Islet precursor cell (in vitro differentiated cells): ENCODE data around the gene DNTT.
A peak's percentile ranks its signal among the peaks of the same experiment; 100 is the strongest.

ENCODE experiments used
- DNase-seq: peaks from one replicate; pipeline ENCODE4 v3.0.0-alpha.2; 2018

DNTT gene

DNA sequence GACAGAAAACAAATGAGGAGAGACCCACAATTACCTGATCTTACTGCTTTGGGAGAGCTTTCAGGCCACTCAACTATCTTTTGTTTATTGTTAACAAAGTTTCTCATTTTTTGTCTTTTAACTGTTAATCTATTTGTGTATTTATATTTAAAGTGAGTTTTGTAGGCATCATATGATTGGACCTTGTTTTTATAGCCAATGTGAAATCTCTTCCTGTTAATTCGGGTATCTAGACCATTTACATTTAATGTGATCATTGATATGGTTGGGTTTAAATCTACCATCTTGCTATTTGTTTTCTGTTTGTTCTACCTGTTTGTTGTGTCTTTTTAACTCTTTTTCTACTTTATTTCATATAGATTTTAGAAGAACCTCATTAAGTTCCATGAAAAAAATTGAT is 42.1 kb downstream of the DNTT start:
- DNase-seq, result no peak

DNA sequence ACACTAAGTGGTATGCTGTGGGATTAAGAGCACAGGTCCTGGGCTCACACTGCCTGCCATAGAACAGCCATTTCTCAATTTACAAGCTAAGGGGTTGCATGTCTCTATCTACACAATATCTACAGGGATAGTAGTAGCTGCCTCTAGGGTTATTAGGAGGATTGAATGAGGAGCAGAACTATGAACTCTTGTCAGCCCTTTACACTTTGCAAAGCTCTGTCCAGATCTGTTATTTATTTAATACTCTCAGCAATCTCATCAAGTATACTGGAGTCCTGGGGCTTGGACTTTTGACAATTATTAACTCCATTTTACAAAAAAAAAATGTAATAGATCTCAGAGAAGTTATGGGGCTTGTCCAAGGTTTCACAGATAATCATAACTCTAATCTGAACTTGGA is 47.8 kb downstream of the DNTT start:
- peak; percentile 1 for DNase-seq

DNA sequence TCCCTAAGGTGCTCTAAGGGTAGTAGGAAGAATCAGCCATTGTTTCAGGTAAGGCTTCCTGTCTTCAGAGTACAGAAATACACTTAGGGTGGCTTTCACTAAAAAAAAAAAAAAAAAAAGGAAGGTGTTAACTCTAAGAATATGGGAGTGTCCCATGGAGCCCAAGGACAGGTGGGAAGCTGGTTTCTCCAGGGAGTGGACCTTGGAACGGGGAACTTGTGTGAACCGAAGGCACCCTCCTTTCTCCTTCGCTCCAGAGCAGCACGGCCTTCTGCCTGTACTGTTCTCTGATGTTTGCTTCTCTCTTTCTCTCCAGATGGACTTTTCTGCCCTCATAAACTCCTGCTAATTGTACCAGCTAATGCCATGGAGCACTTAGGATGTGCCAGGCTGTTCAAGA is 48.3 kb downstream of the DNTT start:
- DNase-seq, result peak; percentile 0

DNA sequence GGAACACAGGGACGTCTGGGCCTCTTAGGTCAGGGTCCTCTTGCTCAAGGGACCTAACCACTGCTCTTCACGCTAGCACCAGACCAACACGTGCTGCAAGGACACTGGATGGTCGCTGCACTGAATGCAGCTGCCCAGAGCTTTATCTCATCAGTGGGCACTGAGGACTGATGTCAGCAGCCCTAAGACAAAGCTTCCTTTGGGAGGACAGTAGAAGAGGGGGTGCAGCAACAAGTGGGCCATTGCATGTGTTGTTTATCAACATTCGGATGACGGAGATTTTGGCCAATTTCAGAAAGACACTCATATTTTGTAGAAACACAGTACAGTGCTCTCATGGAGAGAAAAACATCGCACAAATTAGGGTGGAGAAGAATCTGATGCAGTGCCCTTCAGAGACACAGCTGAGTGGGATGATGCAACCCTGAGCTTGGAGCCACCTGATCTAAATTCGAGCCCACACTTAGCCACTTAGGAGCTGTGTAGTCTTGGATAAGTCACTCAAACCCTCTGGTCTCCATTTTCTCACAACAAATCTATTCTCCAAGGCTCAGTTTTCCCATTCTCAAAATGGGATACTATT is 52.9 kb downstream of the DNTT start:
- no peak for DNase-seq

DNA sequence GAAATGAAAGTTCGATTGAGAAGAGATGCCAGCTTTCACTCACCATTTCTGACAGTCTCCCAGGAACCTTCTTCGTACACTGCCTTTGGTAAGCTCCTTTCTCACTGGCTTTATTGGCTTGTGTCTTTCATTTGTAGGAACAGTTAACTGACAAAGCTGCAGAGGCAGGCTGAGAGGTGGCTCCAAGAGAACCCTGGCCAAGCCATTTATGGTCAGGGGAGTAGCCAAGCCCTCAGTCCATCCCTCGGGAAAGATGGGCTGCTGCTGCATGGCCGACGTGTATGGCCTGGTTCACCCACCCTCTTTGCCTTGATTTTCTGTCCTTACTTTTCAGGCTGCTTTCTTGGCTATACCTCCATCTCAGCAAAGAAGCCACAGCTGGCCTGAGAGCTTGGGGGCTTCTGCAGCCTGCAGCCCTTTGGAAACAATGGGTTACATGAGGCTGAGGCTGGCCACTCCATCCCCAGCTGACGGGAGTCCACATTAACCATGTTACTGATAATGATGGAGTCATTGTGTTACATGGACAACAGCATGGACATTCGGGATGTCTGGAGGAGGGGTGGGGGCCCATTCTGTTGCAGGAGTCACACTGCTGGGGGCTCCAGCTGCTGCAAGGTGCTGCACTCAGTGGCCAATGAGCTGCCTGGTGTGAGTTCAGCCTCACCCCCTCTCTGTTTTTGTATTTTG is 54.8 kb downstream of the DNTT start, which contains the start of gene OPALIN:
Gene OPALIN, minus strand, starts transcription at position 152 of the 690 bp plus-strand sequence. Its CDS starts 106 bp downstream, at position 46.
- no peak for DNase-seq

DNA sequence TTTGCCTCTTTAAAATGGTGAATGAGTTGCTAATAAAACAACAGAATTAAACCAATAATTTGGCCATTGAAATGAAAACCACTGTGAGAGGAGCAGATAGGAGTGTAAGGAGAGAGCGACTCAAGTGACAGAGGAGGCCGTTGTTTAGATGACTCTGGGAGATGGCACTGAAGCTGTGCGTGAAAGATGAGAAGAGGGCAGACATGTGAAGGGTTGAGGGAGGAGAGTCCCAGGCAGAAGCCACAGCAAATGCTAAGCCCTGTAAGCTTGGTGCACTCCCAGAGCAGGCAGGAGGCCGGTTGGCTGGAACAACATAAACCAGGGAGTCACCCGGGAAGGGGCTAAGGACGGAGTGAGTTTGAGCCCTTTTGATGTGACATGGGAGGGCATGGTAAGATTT is 55.4 kb downstream of the DNTT start:
- no peak for DNase-seq

DNA sequence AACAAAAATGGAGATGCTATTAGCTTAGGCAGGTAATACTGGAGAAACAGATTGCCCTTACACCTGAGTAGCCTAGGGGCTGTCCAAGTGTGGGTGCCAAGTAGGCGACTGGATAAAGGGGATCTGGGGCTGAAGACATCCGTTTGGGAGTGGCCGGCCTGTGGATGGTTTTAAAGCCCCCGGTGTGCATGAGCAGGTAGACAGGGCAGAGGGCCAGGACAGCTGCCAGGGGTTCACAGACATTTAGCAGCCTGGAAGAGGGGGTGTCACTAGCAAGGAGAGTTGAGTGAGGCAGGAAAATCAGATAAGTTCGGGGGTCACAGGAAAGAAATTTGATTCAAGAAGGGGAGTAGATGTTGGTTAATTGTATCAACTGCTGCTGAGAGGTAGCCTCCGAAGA is 56.1 kb downstream of the DNTT start:
- DNase-seq, result no peak

DNA sequence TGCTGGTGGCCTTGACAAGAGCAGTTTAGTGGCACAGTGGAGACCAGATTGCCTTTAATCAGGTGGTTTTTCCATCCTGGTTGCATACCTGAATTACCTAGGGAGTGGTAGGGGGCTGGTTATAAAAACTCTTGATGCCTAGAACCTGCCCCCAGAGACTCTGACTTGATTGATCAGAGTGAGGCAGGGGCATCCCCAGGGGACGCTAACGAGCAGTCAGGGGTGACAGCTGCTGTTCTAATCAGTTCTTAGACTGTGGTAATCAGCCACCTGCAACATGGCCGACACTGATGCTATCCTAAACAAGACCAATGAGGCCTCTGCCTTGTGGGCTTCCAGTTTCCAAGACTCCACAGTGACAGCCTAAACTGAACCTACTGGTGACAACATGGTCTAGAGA is 56.5 kb downstream of the DNTT start:
- DNase-seq, result no peak

DNA sequence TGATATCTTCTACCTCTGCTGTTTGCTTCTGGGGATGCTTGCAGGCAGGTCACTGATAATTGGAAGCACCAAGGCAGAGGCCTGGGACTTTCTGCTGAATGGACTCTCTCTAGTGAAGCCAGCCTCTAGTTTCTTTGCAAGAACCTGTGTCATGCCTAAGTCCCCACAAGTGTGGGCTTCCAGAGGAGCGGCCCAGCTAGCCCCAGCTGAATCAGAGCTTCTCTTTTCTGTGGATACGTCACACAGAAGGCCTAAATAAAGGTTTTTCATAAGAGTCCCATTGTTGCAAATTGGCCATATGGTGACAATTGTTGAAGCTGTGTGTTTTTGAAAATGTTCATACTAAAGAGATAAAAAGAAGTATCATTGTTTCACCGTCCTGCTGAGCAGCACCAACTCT is 61.3 kb downstream of the DNTT start:
- DNase-seq, result no peak

DNA sequence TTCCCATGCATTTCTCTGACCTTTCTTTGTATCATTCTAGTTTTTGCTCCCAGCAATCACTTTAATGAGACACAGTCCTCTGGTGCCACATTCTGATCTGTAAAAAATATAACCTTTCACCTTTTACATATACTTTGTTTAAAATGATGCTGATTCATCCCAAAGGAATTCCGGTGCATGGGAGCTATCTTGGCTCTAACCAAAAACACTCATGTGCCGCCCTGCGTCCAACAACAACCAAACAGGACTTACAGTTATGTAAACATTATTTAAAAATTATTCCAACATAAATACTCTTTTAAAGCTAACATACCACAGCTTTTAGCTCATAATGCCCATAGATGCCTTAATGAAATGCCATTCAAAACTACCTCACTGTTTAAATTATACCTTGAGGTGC is 62.3 kb downstream of the DNTT start:
- no peak for DNase-seq

DNA sequence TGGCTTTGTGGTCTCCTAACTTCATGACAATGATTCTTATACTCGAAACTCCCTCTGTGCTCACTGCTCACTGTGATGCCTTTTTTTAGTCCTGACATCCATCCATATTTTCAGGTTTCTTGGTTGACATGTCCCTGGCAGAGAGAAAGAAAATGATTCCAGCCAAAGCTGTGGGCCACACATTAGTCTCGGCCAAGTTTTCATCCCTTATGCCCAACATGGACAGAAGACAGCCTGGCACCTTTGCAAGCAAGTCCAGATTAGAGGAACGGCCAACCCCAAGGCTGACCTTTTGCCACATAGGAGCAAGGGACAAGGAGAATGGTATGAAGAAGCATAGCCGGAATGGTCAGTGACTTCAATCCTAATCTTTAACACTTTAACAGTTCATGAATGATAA is 63.2 kb downstream of the DNTT start:
- no peak for DNase-seq

DNA sequence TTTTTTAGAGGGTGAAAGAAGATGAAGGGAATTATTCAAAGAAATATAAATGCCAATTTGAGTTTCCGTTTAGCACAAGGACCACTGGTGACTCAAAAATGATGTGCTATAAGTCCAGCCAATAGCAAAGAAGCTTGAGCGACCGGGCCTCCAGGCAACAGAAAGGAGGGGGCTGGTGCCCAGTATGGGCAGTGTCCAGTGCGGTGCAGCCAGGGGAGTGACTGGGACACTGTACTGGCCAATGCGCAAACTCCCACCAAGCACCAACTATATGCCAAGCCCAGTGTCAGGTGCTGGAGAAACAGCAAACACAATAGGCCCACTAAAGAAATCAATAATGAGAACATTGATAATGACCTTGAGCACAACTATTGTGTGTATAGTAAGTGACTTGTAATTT is 64.7 kb downstream of the DNTT start:
- DNase-seq, result no peak

DNA sequence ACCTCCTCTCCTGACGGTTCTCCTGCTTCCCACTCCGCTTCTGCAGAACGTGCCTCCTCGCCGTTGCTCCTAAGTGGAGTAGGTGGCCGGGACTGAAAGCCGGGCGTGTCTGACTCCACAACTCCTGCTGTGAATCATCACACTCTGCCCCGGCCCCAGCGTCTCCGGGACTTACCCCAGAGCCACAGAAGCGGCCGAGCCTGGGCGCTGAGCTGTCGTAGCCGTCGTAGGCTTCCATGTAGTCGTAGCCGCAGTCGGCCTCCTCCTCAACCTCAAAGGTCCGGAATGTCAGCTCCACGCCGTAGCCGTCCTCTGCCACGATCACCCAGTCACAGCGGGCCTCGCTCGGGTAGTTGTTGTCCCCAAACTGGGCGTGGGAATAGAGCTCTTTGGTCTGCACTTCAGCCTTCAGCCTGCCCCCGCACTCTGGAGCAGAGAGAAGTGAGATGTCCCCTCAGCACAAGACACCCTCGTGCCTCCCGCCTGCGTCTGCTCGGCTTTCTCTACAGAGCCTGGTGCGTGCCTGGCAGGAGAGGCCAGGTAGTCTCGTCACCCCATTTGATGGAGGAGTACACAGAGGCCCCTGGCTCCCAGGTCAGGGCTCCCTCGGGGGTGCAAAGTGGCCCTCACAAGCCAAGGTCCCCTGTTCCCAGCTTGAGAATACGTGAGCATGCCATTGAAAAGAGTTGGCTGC is 65.8 kb downstream of the DNTT start:
- DNase-seq, result peak; percentile 68

DNA sequence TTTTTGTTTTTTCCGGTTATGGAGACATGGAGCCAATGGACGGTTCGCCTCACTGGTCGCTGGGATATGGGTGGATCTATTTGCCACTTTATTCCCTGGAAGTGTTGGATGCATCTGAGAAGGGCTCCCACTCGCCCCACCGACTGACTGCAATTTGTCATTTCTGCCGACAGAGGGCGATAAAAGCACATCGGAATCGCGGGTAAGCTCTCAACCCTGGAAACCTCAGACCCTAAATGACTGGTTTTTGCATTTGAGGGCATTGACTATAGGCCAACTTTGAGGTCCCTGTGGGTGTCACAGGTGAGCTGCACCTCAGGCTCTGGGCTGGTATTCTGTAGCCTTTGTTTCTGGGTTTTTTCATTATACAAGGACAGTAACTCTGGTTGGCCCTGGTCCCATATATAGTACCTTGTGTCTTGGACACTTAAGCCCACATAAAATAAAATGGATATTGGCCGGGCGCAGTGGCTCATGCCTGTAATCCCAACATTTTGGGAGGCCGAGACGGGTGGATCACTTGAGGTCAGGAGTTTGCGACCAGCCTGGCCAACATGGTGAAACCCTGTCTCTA is 66.4 kb downstream of the DNTT start:
- DNase-seq, result peak; percentile 81

DNA sequence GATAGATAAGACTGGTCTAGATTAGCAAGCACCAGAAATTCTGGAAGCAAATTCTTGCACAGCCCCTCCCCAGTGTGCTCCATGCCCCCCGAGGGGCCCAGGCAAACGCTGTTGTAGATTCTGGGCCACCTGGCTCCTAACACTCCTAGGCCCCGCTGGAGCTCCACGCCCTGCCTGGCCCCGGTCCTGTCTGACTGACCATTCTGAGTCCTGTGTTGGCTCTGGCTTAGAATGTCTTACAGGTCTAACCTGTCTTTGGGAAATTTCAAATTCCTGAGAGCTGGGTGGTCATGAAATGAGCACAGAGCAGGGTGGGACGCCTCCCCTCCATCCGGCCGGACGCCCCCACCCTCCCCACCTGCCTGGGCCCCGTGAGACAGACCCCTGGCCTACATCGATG is 67.1 kb downstream of the DNTT start:
- no peak for DNase-seq

DNA sequence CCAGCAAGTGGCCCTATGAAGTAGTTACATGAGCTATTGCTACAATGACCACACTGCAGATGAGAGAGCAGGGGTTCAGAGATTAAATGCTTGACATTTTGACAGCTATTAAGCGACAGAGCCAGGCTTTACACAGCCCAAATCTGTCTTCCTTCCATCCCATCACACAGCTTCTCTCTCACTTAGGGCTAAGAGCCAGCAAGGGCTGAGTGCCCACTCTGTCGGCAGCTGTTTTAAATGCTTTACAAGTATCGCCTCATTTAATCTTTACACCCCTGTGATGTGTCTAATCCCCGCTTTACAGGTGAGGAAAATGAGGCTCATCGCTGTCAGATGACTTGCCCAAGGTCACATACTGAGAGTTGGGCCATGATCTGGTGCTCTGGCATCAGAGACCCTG is 69.8 kb downstream of the DNTT start:
- DNase-seq, result no peak

DNA sequence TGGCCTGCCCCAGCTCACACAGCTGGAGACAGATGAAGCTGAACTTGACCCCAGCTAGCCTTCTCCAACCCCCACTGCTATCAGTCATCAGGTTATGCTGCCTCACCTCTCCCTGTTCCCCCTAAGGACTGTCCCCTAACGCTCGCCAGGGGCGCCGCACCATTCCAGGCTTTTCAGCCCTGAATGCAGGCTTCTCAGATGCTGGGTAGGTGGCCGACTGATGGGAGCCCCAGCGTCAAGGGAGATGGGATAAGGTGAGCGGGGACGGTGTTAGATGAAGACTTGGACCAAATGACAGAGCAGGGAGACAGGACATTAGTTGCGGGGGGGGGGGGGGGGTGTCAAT is 70.4 kb downstream of the DNTT start:
- DNase-seq, result no peak

DNA sequence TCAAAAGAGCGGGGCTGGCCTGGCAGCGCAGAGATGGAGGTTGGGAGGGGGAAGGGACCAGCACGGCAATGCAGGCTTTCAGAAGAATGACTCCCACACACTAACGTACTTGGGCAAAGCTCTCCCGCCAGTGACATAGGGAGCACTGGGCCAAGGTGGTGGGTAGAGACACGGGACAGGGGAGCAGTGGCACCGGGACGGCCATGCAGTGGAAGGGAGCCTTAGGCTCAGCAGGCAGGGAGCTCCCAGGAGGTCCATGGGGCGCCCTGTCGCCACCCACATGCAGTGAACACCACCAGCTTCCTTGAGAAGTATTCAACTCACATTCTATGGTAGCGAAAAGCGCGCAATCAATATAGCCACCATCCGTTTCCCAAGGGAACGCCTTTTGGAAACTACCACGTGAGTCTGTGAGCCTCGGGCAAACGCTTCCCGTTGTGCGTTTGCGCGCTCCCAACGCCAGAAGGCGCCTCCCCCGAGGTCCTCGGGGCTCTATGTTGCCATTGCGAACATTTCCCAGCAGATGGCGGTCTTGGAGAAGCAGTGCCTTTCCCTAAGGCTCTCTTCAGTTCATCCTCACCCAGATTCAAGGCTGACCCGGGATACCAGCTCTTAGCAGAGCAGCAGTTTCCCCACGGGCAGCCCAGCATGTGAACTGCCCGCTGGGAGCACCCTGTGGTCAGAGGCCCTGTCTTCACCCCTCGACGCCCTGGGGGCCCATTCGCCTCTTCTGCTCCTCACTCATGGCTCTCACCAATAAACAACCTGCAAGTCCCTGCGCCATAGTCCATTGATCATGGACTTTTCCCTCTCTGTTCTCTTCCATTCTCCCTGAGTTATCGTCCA is 71.0 kb downstream of the DNTT start:
- peak; percentile 94 for DNase-seq

DNA sequence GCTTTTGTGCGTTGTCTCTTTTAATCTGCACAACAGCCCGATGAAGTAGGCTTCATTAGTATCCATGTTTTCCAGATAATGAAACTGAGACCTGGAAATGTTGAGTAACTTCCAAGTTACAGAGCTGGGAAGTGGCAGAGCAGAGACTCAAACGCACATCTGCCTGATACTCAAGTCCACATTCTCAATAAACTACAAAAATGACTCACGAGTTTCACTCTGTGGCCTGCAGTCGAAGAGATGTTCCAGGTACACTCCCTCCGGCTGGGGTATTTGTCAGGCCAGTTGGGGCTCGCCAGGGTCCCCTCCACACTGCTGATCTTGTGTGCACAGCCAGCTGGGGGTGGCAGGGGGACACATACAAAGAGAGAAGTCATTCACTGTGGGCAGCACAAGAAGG is 72.2 kb downstream of the DNTT start:
- no peak for DNase-seq

DNA sequence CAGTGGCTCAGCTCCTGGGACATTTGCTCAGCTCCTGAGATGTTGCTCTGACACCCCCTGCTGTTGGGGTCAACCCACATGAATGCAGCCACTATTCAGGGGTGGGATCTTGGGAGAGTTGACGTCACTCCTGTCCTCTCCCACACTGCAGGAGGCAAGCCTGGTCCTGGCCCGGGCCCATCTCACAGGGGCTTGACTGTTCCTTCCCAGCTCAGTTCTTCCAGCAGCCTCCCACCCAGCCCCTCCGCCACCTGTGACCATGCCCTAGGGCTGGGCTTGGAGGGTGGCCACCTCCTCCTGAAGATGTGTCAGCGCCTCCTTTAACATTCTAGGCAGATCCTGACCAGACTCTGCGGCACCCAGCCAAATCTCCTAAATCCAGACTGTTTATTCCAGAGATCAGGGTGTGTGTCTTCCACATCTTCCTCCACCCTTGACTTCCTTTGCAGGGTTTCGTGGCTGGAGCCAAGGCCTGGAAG is 73.6 kb downstream of the DNTT start:
- no peak for DNase-seq

DNA sequence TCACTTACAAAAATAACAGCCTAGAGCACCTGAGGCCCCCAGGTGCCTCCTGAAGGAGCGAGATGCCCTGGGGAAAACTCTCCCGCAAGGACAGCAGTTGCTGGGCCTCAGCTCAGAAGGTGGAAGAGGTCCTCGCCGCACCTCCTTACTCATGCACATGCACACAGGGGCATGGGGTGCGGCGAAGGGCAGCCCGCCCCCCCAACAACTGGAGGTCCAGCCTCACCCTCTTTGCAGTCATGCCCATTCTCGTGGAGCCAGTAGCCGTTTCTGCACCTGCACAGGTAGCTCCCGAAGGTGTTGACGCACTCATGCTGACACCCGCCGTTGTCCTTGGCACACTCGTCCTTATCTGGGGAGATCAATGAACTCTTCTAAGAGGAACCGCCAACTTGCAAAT is 74.5 kb downstream of the DNTT start:
- DNase-seq, result no peak

DNA sequence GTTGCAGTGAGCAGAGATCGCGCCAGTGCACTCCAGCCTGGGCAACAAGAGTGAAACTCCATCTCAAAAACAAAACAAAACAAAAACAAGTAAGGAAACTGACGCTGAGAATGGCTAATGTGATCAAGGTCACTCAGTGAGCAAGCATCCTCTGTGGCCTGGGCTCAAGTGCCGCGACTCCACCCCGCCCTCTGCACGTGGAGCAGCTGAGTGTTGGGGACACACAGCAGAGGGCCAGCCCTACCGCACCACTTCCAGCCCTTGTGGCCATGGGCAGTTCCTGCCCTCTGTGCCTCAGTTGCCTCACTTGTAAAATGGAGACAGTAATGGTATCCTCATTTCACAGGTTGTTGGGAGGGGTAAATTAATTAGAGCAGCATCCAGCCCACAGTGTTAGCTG is 75.5 kb downstream of the DNTT start:
- no peak for DNase-seq

DNA sequence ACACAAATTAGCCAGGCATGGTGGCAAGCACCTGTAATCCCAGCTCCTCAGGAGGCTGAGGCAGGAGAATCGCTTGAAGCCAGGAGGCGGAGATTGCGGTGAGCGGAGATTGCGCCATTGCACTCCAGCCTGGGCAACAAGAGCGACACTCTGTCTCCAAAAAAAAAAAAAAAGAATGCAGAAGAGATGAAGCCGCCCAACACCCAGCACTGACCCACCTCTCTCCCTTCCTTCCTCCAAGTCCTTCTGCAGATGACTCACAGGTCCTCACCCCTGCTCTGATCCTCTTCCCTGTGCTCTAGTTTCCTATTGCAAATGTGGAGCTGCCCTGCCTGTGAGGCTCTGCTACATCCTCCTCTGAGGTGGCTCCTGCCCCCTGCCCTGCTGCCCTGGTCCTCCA is 76.6 kb downstream of the DNTT start:
- no peak for DNase-seq
